Breast epithelium (tissue), 4 donors: Measurements from ENCODE around the gene TNS2. TPM values are rescaled to one million over a fixed set of nuclear protein-coding genes. Genes with fewer than 3 reads are reported as not detected.

Experiments
- DNase-seq, 2 donors: peaks; one replicate each; pipeline ENCODE4 v3.0.0-alpha.2; 2019; ENCODE audit warnings: low spot score in 2 of 2
- H3K27ac ChIP-seq, 2 donors: fragments of 200-600 bp; sonication (generic) in 1 of 2; one replicate each; pipeline ENCODE4 v1.5.1; 2016 to 2019; ENCODE audit warnings: mild to moderate bottlenecking in 1 of 2
- H3K27me3 ChIP-seq, 2 donors: fragments of 200-600 bp; sonication (generic) in 1 of 2; one replicate each; pipeline versions ENCODE4 v1.5.1 to v1.6.0; 2017 to 2019; ENCODE audit warnings: control low read depth in 1 of 2, mild to moderate bottlenecking in 1 of 2
- H3K36me3 ChIP-seq: fragments of 200-600 bp; one replicate; pipeline ENCODE4 v1.5.1; 2019
- H3K4me1 ChIP-seq, 2 donors: fragments of 200-600 bp; sonication (generic); one replicate each; pipeline ENCODE4 v1.5.1; 2016 to 2019; ENCODE audit warnings: control low read depth in 1 of 2
- H3K4me3 ChIP-seq, 3 donors: fragments of 200-600 bp; sonication (generic); 1 replicate in 2 of 3; 2 replicates in 1 of 3; pipeline ENCODE4 v1.5.1; 2016 to 2019; ENCODE audit warnings: mild to moderate bottlenecking in 3 of 3, moderate library complexity in 2 of 3
- H3K9me3 ChIP-seq, 2 donors: fragments of 200-600 bp; sonication (generic) in 1 of 2; one replicate each; pipeline ENCODE4 v1.5.1; 2016 to 2019; ENCODE audit warnings: control low read depth in 1 of 2
- CTCF ChIP-seq, 3 donors: fragments of 450-650 bp; IDR thresholded peaks; one replicate each; pipeline ENCODE4 v1.5.1; 2016 to 2017; ENCODE audit warnings: antibody characterized with exemption in 3 of 3, mild to moderate bottlenecking in 3 of 3, moderate library complexity in 3 of 3
- POLR2A ChIP-seq: fragments of 450-650 bp; IDR thresholded peaks from one replicate; pipeline ENCODE4 v1.6.1; 2016; ENCODE audit warnings: antibody characterized with exemption, mild to moderate bottlenecking, moderate library complexity
- POLR2AphosphoS5 ChIP-seq, 3 donors: sonication (generic); formaldehyde crosslinking; IDR thresholded peaks; one replicate each; pipeline ENCODE4 v1.6.1; 2017; ENCODE audit warnings: antibody characterized with exemption in 3 of 3
- intact Hi-C: fragments of 100-400 bp; cut with DNase I; formaldehyde crosslinking; loops from one replicate; pipeline ENCODE4 v1.15.1; 2023; ENCODE audit warnings: low total_unique reads
- total RNA-seq, 3 donors: library from RNA; depleted of rRNA; stranded (reverse); fragments of >200 nt; gene quantifications; one replicate each; pipeline ENCODE4 v1.1.0, GENCODE V29; 2016

TNS2 gene
- total RNA-seq, 3 donors from 2014 or later, result 65.4 to 228 (median 156) TPM

GRCh38 chr12:53065975-53066931 lies 16.4 kb downstream of the TNS2 start:
- intact Hi-C loops, result no loop called here
- Histone ChIP-seq H3K4me3 (peak overlapping the region in 2 of 3 donors; percentile 24 to 33), H3K9me3 (no peaks in the 10 kb centered on the region), H3K27me3 (no peaks in the 10 kb centered on the region), H3K36me3 (no peaks in the 10 kb centered on the region), H3K27ac (peak overlapping the region; percentile 75 to 89), H3K4me1 (peaks cover 12 to 17% of the 10 kb centered on the region in 2 donors)
- DNase-seq, result peak in 1 of 2 donors; percentile 78
- TF ChIP-seq POLR2A (no peak), CTCF (IDR thresholded peaks at IDR 0.05) (peak; percentile 89 to 93 (median 93)), POLR2AphosphoS5 (IDR thresholded peaks at IDR 0.05) (peak; percentile 28 to 74 (median 62))

GRCh38 chr12:53067074-53067992 lies 17.5 kb downstream of the TNS2 start:
- Histone ChIP-seq H3K4me3 (no peak overlapping the region), H3K36me3 (no peaks in the 10 kb centered on the region), H3K27me3 (no peaks in the 10 kb centered on the region), H3K27ac (peak overlapping the region; percentile 18 to 87), H3K9me3 (no peaks in the 10 kb centered on the region), H3K4me1 (peaks cover 4 to 11% of the 10 kb centered on the region in 2 donors)
- intact Hi-C loops, result no loop called here
- DNase-seq, result no peak
- TF ChIP-seq POLR2A (no peak), CTCF (IDR thresholded peaks at IDR 0.05) (no peak), POLR2AphosphoS5 (IDR thresholded peaks at IDR 0.05) (no peak)

GRCh38 chr12:53067993-53068770 lies 18.3 kb downstream of the TNS2 start:
- no peak for DNase-seq
- Histone ChIP-seq H3K4me3 (no peak overlapping the region), H3K4me1 (peaks cover 4% of the 10 kb centered on the region in 2 donors), H3K36me3 (no peaks in the 10 kb centered on the region), H3K27me3 (no peaks in the 10 kb centered on the region), H3K27ac (peak overlapping the region; percentile 67 to 87), H3K9me3 (no peaks in the 10 kb centered on the region)
- intact Hi-C loops, result no loop called here
- TF ChIP-seq POLR2A (no peak), CTCF (IDR thresholded peaks at IDR 0.05) (no peak), POLR2AphosphoS5 (IDR thresholded peaks at IDR 0.05) (no peak)

GRCh38 chr12:53068811-53069585 lies 19.1 kb downstream of the TNS2 start:
- H3K9me3 ChIP-seq, result no peaks in the 10 kb centered on the region
- H3K27ac ChIP-seq, result peak overlapping the region; percentile 67 to 87
- no peaks in the 10 kb centered on the region for H3K27me3 ChIP-seq
- no peaks in the 10 kb centered on the region for H3K36me3 ChIP-seq
- intact Hi-C loops, result no loop called here
- no peak for DNase-seq
- H3K4me3 ChIP-seq, result no peak overlapping the region
- no peak for TF ChIP-seq POLR2AphosphoS5 (IDR thresholded peaks at IDR 0.05)
- TF ChIP-seq CTCF (IDR thresholded peaks at IDR 0.05), result no peak
- TF ChIP-seq POLR2A, result no peak
- H3K4me1 ChIP-seq, result peaks cover 3 to 4% of the 10 kb centered on the region in 2 donors
